Transverse colon (tissue), 4 donors: ENCODE results near the gene IGLL5. TPM values are rescaled to one million over a fixed set of nuclear protein-coding genes. Genes with fewer than 3 reads are reported as not detected.
A peak's percentile ranks its signal among the peaks of the same experiment; 100 is the strongest.

Experiments
- DNase-seq: peaks from one replicate; pipeline ENCODE4 v3.0.0-alpha.2; 2019
- H3K27ac ChIP-seq, 4 donors: fragments of 200-600 bp; sonication (generic); 2 replicates each; pipeline ENCODE4 v1.5.1; 2016 to 2018; ENCODE audit warnings: inconsistent platforms in 4 of 4
- H3K27me3 ChIP-seq: fragments of 200-600 bp; sonication (generic); 2 replicates; pipeline ENCODE4 v1.5.1; 2017; ENCODE audit warnings: inconsistent platforms
- H3K36me3 ChIP-seq, 4 donors: fragments of 200-600 bp; sonication (generic); 2 replicates each; pipeline ENCODE4 v1.5.1; 2017 to 2019; ENCODE audit warnings: inconsistent platforms in 4 of 4
- H3K4me1 ChIP-seq, 4 donors: fragments of 200-600 bp; sonication (generic); 2 replicates each; pipeline ENCODE4 v1.5.1; 2017 to 2020; ENCODE audit warnings: inconsistent platforms in 4 of 4
- H3K4me3 ChIP-seq, 4 donors: fragments of 200-600 bp; sonication (generic); 1 replicate in 1 of 4; 2 replicates in 3 of 4; pipeline versions ENCODE4 v1.5.1 to v1.6.1; 2017 to 2019; ENCODE audit warnings: inconsistent platforms in 4 of 4
- H3K9me3 ChIP-seq, 2 donors: fragments of 200-600 bp; sonication (generic); 2 replicates each; pipeline ENCODE4 v1.5.1; 2017 to 2019; ENCODE audit warnings: inconsistent platforms in 2 of 2
- EP300 ChIP-seq: sonication (generic); formaldehyde crosslinking; IDR thresholded peaks from one replicate; pipeline ENCODE4 v1.6.1; 2017; ENCODE audit warnings: antibody characterized with exemption, low read depth
- POLR2A ChIP-seq: fragments of 450-650 bp; IDR thresholded peaks from one replicate; pipeline ENCODE4 v1.6.1; 2016; ENCODE audit warnings: antibody characterized with exemption, mild to moderate bottlenecking, moderate library complexity
- POLR2AphosphoS5 ChIP-seq, 3 donors: sonication (generic); formaldehyde crosslinking; IDR thresholded peaks; one replicate each; pipeline ENCODE4 v1.6.1; 2016; ENCODE audit warnings: antibody characterized with exemption in 3 of 3
- WGBS, 2 donors: methylation state at CpG; one replicate each; pipeline ENCODE4 v1.1.5; 2018; ENCODE audit warnings: low coverage in 1 of 2; 5-methylcytosine and 5-hydroxymethylcytosine counted together
- in situ Hi-C, 4 donors: fragments of 200-750 bp; cut with MboI; loops; one replicate each; pipeline versions ENCODE4 v1.15.0 to v1.15.1; 2017; ENCODE audit warnings: low sequenced_read_pairs in 3 of 4, low pct_ligation_motif_present in 1 of 4, low pct_unique_long_range_greater_than_20kb in 1 of 4
- intact Hi-C: fragments of 100-400 bp; cut with DNase I; formaldehyde crosslinking; loops from one replicate; pipeline ENCODE4 v1.15.1; 2023; ENCODE audit warnings: low total_unique reads
- total RNA-seq, 4 donors: library from RNA; depleted of rRNA; stranded (reverse); fragments of >200 nt; gene quantifications; one replicate each; pipeline ENCODE4 v1.1.0, GENCODE V29; 2016
- TF ChIP-seq, protein P1 (sequence below), 5 experiments: fragments of 200-600 bp in 3 of 5; fragments of 450-650 bp in 2 of 5; sonication (generic) in 3 of 5; IDR thresholded peaks; 1 replicate in 2 of 5; 2 replicates in 3 of 5; pipeline ENCODE4 v1.5.1; 2016 to 2017; ENCODE audit warnings: antibody characterized with exemption in 5 of 5, inconsistent platforms in 3 of 5, mild to moderate bottlenecking in 2 of 5, moderate library complexity in 1 of 5

The IGLL5 gene
- total RNA-seq, 4 donors from 2014 or later: 14.9 to 104 (median 33.8) TPM; not detected in 1

DNA sequence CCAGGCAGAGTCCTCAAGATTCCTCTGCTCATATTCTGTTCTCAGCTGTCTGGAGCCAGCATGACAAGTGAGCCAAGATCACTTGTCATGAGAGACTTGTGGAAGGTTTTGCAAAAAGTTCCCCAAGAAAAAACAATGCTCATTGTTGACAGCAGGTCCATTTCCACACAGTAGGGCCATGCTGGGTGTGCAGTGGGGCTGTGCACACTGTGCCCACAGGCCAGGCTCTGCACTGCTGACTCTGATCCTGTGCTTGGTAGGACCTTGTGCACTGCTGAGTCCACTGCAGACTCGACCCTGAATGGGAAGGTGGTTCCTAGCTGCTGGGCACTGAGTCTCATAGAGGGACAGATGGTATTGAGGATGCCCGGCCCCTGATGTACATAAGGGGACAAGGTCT, 33.9 kb upstream of the IGLL5 start:
- 72% methylated on average over 2 of the region's 2 CpGs; no CpG with 5 or more reads in 1 of the 2 donors for WGBS, 2 donors
- intact Hi-C loops: loop anchor here (5.0 kb wide), 1 partner anchor 104 kb away; no protein-coding TSS in a partner anchor
- in situ Hi-C loops: loop anchor here in 1 of 4 donors (5.0 kb wide), 1 partner anchor 99 kb away; no protein-coding TSS in a partner anchor
- Histone ChIP-seq H3K4me1 (no peaks in the 10 kb centered on the region), H3K4me3 (no peak overlapping the region), H3K27me3 (no peaks in the 10 kb centered on the region), H3K9me3 (no peaks in the 10 kb centered on the region), H3K36me3 (no peaks in the 10 kb centered on the region), H3K27ac (no peak overlapping the region)
- no peak for TF ChIP-seq EP300
- TF ChIP-seq POLR2AphosphoS5 (IDR thresholded peaks at IDR 0.05): no peak
- TF ChIP-seq, protein P1, sequence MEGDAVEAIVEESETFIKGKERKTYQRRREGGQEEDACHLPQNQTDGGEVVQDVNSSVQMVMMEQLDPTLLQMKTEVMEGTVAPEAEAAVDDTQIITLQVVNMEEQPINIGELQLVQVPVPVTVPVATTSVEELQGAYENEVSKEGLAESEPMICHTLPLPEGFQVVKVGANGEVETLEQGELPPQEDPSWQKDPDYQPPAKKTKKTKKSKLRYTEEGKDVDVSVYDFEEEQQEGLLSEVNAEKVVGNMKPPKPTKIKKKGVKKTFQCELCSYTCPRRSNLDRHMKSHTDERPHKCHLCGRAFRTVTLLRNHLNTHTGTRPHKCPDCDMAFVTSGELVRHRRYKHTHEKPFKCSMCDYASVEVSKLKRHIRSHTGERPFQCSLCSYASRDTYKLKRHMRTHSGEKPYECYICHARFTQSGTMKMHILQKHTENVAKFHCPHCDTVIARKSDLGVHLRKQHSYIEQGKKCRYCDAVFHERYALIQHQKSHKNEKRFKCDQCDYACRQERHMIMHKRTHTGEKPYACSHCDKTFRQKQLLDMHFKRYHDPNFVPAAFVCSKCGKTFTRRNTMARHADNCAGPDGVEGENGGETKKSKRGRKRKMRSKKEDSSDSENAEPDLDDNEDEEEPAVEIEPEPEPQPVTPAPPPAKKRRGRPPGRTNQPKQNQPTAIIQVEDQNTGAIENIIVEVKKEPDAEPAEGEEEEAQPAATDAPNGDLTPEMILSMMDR (IDR thresholded peaks at IDR 0.05): no peak
- no peak for TF ChIP-seq POLR2A
- DNase-seq: no peak

DNA sequence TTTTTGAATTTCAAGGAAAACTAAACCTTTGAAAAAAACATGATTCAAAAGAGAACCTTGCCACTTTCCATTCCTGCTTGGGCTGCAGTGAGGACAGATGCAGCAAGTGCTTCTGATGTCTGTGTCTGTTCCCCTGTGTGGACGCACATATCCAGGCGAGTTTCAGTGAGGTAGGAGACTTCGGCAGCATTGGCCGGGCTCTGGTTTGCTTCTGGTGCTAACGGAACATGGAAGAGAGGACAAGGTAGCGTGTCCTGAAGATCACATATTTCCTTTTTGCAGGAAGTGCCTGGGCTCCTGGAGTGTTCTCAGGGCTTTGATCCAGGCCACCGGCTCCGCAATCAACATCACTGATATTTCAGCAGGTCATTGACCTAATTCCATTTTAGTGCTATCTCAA, 33.1 kb upstream of the IGLL5 start:
- H3K36me3 ChIP-seq: no peaks in the 10 kb centered on the region
- in situ Hi-C loops: loop anchor here in 1 of 4 donors (5.0 kb wide), 1 partner anchor 98 kb away; no protein-coding TSS in a partner anchor
- H3K4me1 ChIP-seq: no peaks in the 10 kb centered on the region
- DNase-seq: no peak
- H3K4me3 ChIP-seq: no peak overlapping the region
- H3K27me3 ChIP-seq: no peaks in the 10 kb centered on the region
- intact Hi-C loops: loop anchor here (5.0 kb wide), 1 partner anchor 103 kb away; no protein-coding TSS in a partner anchor
- no peaks in the 10 kb centered on the region for H3K9me3 ChIP-seq
- WGBS, 2 donors: 88 to 95% methylated on average over 6 to 8 of the region's 8 CpGs
- no peak overlapping the region for H3K27ac ChIP-seq
- TF ChIP-seq, protein P1 (IDR thresholded peaks at IDR 0.05): no peak
- no peak for TF ChIP-seq EP300
- no peak for TF ChIP-seq POLR2A
- no peak for TF ChIP-seq POLR2AphosphoS5 (IDR thresholded peaks at IDR 0.05)

DNA sequence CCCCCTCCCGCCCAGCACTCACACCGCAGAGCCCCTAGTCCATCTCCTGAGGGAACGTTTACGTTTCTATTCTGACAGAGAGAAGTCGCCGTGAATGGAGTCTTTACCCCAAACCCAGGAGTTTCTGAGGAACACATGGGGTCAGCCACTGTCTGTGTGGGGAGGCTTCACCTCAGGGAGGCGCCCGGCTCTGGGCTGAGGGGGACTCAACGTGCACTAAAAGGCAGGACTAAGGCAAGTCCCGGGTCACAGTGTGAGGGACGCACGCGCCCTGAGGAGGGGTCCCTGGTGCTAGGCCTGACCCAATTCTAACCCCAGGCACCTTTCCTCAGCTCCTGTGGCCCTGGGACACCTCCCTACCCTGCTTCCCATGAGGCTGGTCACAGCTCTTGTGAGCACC, 32.5 kb upstream of the IGLL5 start:
- Histone ChIP-seq H3K27ac (no peak overlapping the region), H3K9me3 (no peaks in the 10 kb centered on the region), H3K4me1 (no peaks in the 10 kb centered on the region), H3K36me3 (no peaks in the 10 kb centered on the region), H3K27me3 (peaks cover 4% of the 10 kb centered on the region), H3K4me3 (no peak overlapping the region)
- intact Hi-C loops (no loop called here), in situ Hi-C loops (no loop called here)
- 71% methylated on average over 12 of the region's 13 CpGs; no CpG with 5 or more reads in 1 of the 2 donors for WGBS, 2 donors
- DNase-seq: no peak
- TF ChIP-seq, protein P1 (IDR thresholded peaks at IDR 0.05): no peak
- no peak for TF ChIP-seq POLR2AphosphoS5 (IDR thresholded peaks at IDR 0.05)
- TF ChIP-seq EP300: no peak
- TF ChIP-seq POLR2A: no peak

DNA sequence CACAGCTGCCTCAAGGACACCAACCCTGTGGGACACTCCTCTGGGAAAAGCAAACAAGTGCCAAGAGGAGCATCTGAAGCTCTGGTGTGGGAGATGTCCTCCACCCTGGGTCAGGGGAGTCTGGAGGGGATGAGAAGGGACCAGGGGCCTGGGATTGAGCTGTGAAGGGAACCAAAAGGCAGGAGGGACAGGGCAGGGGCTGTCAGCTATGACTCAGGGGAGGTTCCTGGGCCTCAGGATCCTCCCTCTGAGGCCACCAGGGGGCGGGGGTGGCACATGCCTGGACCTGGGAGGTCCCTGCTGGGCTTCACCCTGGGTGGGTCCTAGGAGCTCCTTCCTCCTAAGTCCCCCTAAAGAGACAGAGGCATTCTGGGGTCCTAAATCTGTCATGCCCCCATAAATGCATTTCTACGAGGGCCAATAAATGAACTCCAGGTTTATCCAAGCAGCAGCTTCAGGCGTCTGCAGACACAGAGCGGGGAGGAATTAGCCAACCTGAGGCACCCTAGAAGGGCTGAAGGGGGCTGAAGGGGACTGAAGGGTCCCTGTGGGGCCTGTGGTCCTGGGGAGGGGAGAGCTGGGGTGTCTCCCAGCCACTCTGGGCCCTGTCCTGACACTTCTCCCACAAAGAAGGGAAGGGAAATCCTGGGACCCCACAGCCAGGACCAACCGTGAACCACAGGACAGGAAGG, 31.9 kb upstream of the IGLL5 start:
- in situ Hi-C loops (no loop called here), intact Hi-C loops (no loop called here)
- WGBS, 2 donors: 68% methylated on average over 5 of the region's 5 CpGs; no CpG with 5 or more reads in 1 of the 2 donors
- no peaks in the 10 kb centered on the region for H3K9me3 ChIP-seq
- H3K27ac ChIP-seq: no peak overlapping the region
- H3K4me3 ChIP-seq: no peak overlapping the region
- TF ChIP-seq, protein P1 (IDR thresholded peaks at IDR 0.05): peak; percentile 27 to 44 (median 35)
- TF ChIP-seq POLR2A (no peak), EP300 (no peak), POLR2AphosphoS5 (IDR thresholded peaks at IDR 0.05) (no peak)
- peaks cover 4% of the 10 kb centered on the region for H3K27me3 ChIP-seq
- peak; percentile 48 for DNase-seq
- no peaks in the 10 kb centered on the region for H3K4me1 ChIP-seq
- H3K36me3 ChIP-seq: no peaks in the 10 kb centered on the region
